ENCODE measurements around the gene TSN.
"Not testable (repeated sequence)": the region's sequence is repeated elsewhere in the genome, so short reads cannot be mapped to it uniquely, and the experiment has no call there.

Gene TSN

DNA sequence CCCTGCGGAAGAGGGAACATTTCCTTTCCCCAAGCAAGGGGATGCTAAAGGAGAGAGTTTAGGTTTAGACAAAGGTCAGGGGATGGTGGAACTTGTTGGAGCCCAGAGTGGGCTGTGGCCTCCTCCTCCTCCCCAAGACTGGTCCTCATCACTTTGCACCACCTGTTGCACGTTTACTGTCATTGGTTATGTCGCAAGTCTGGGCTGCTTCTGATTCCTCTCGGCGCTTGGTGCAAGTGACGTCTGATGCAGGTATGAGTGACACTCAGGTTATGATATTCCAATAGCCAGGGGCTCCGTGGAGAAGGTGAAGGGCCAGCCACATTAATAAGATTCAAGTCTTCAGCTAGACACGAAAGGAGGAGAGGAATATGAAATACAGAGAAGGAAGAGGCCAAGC, 59.8 kb downstream of the TSN start:
- TF ChIP-seq, protein P1, sequence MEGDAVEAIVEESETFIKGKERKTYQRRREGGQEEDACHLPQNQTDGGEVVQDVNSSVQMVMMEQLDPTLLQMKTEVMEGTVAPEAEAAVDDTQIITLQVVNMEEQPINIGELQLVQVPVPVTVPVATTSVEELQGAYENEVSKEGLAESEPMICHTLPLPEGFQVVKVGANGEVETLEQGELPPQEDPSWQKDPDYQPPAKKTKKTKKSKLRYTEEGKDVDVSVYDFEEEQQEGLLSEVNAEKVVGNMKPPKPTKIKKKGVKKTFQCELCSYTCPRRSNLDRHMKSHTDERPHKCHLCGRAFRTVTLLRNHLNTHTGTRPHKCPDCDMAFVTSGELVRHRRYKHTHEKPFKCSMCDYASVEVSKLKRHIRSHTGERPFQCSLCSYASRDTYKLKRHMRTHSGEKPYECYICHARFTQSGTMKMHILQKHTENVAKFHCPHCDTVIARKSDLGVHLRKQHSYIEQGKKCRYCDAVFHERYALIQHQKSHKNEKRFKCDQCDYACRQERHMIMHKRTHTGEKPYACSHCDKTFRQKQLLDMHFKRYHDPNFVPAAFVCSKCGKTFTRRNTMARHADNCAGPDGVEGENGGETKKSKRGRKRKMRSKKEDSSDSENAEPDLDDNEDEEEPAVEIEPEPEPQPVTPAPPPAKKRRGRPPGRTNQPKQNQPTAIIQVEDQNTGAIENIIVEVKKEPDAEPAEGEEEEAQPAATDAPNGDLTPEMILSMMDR (conservative IDR thresholded peaks at IDR 0.05) = no peak
- TF ChIP-seq ZFX (IDR thresholded peaks at IDR 0.05) = no peak
- no peak overlapping the region for H3K27ac ChIP-seq

GRCh38 chr2:121816797-121817196, 61.3 kb downstream of the TSN start:
- no peak overlapping the region for H3K27ac ChIP-seq
- TF ChIP-seq ZFX (IDR thresholded peaks at IDR 0.05) = no peak
- TF ChIP-seq, protein P1 (conservative IDR thresholded peaks at IDR 0.05) = no peak

DNA sequence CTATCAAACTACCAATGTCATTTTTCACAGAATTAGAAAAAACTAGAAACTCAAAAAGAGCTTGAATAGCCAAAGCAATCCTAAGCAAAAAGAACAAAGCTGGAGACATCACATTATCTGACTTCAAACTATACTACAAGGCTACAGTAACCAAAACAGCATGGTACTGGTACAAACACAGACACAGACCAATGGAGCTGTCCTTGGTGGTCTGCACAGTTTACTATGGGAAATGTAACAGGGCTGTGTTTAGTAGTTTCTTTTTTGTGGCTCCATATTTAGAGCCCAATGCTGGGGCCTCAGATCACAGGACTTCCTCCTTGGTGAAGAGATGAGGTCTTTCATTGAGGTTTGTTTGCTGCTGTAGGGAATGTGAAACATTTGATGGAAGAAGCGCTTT, 61.9 kb downstream of the TSN start:
- not testable (repeated sequence) for H3K27ac ChIP-seq
